MM.1S (cell line): ENCODE data around the gene DNER.

Experiments
- DNase-seq: peaks from one replicate; pipeline ENCODE4 v3.0.0-alpha.2; 2015
- H2AFZ ChIP-seq: fragments of 300-600 bp; sonication (generic); 2 replicates; pipeline ENCODE4 v1.6.0; 2016; ENCODE audit warnings: antibody characterized with exemption, low read length
- H3F3A ChIP-seq: fragments of 300-600 bp; sonication (generic); 2 replicates; pipeline ENCODE4 v1.6.1; 2016; ENCODE audit warnings: mild to moderate bottlenecking, antibody characterized with exemption, low read length, moderate library complexity, mixed read lengths; ENCODE audit not compliant: insufficient read depth
- H3K27ac ChIP-seq: fragments of 300-600 bp; sonication (generic); 2 replicates; pipeline ENCODE4 v1.5.1; 2016; ENCODE audit warnings: mild to moderate bottlenecking, low read length
- H3K27me3 ChIP-seq: fragments of 300-600 bp; sonication (generic); replicated peaks from 2 replicates; pipeline ENCODE4 v1.6.0; 2016; ENCODE audit warnings: low read length; ENCODE audit not compliant: insufficient read depth
- H3K36me3 ChIP-seq: fragments of 300-600 bp; sonication (generic); replicated peaks from 2 replicates; pipeline ENCODE4 v1.6.1; 2016; ENCODE audit warnings: mild to moderate bottlenecking, low read length, mixed read lengths; ENCODE audit not compliant: insufficient read depth
- H3K4me1 ChIP-seq: fragments of 300-600 bp; sonication (generic); 2 replicates; pipeline ENCODE4 v1.6.1; 2016; ENCODE audit warnings: low read length, mixed read lengths
- H3K4me2 ChIP-seq: fragments of 300-600 bp; sonication (generic); 2 replicates; pipeline ENCODE4 v1.6.0; 2016; ENCODE audit warnings: low read depth, low read length
- H3K4me3 ChIP-seq: fragments of 300-600 bp; sonication (generic); 2 replicates; pipeline ENCODE4 v1.5.1; 2016; ENCODE audit warnings: low read length, mixed read lengths
- H3K79me2 ChIP-seq: fragments of 300-600 bp; sonication (generic); 2 replicates; pipeline ENCODE4 v1.6.1; 2016; ENCODE audit warnings: mixed run types, low read length, mixed read lengths
- H3K9ac ChIP-seq: fragments of 300-600 bp; sonication (generic); 2 replicates; pipeline ENCODE4 v1.6.1; 2016; ENCODE audit warnings: low read length, mixed read lengths
- H3K9me2 ChIP-seq: fragments of 300-600 bp; sonication (generic); replicated peaks from 2 replicates; pipeline ENCODE4 v1.6.1; 2016; ENCODE audit warnings: mild to moderate bottlenecking, low read length, mixed read lengths; ENCODE audit not compliant: insufficient read depth
- H3K9me3 ChIP-seq: fragments of 300-600 bp; sonication (generic); replicated peaks from 2 replicates; pipeline ENCODE4 v1.6.1; 2016; ENCODE audit warnings: mild to moderate bottlenecking, low read length, mixed read lengths; ENCODE audit not compliant: insufficient read depth
- H4K20me1 ChIP-seq: fragments of 300-600 bp; sonication (generic); 2 replicates; pipeline ENCODE4 v1.6.1; 2016; ENCODE audit warnings: mild to moderate bottlenecking, low read length, moderate library complexity, mixed read lengths; ENCODE audit not compliant: insufficient read depth
- EZH2 ChIP-seq: fragments of 300-600 bp; sonication (generic); optimal IDR thresholded peaks from 2 replicates; pipeline ENCODE3; 2017; ENCODE audit warnings: low read depth, mild to moderate bottlenecking, antibody characterized with exemption, low read length, mixed read lengths
- EZH2phosphoT487 ChIP-seq: fragments of 300-600 bp; sonication (generic); IDR thresholded peaks from 2 replicates; pipeline ENCODE4 v1.6.1; 2018; ENCODE audit warnings: antibody characterized with exemption, low read length
- TF ChIP-seq, protein P1 (sequence below): fragments of 300-600 bp; sonication (generic); IDR thresholded peaks from 2 replicates; pipeline ENCODE4 v1.5.1; 2016; ENCODE audit warnings: antibody characterized with exemption, low read length, mixed read lengths

DNER gene

DNA sequence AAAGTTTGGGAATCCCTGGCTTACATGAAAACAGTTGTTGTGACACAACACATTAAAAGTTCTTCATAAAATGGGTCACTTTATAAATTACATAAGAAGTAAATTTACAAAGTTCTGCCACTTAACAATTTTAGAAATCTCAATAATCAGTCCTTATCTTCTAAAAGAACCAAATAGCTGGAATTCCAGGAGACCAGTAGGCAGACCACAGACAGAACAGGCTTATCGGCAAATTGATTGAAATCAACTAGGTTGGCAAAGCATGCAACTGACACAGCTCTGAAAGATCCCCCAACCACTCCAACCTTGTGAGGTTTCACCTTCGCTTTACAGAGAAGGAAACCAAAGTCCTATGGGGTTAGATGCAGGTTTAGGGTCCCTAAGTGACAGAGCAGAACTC lies 103.0 kb downstream of the DNER start:
- Histone ChIP-seq H3K79me2 (no peaks in the 10 kb centered on the region), H3F3A (no peaks in the 10 kb centered on the region), H3K4me1 (no peaks in the 10 kb centered on the region), H3K36me3 (no peaks in the 10 kb centered on the region), H3K27me3 (no peaks in the 10 kb centered on the region), H3K9ac (no peak overlapping the region), H4K20me1 (no peaks in the 10 kb centered on the region), H3K4me2 (no peak overlapping the region), H3K27ac (no peak overlapping the region), H3K9me3 (no peaks in the 10 kb centered on the region), H3K4me3 (no peak overlapping the region), H3K9me2 (no peaks in the 10 kb centered on the region), H2AFZ (no peak overlapping the region)
- TF ChIP-seq EZH2phosphoT487 (no peak), EZH2 (no peak)
- TF ChIP-seq, protein P1, sequence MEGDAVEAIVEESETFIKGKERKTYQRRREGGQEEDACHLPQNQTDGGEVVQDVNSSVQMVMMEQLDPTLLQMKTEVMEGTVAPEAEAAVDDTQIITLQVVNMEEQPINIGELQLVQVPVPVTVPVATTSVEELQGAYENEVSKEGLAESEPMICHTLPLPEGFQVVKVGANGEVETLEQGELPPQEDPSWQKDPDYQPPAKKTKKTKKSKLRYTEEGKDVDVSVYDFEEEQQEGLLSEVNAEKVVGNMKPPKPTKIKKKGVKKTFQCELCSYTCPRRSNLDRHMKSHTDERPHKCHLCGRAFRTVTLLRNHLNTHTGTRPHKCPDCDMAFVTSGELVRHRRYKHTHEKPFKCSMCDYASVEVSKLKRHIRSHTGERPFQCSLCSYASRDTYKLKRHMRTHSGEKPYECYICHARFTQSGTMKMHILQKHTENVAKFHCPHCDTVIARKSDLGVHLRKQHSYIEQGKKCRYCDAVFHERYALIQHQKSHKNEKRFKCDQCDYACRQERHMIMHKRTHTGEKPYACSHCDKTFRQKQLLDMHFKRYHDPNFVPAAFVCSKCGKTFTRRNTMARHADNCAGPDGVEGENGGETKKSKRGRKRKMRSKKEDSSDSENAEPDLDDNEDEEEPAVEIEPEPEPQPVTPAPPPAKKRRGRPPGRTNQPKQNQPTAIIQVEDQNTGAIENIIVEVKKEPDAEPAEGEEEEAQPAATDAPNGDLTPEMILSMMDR, result no peak
- no peak for DNase-seq

DNA sequence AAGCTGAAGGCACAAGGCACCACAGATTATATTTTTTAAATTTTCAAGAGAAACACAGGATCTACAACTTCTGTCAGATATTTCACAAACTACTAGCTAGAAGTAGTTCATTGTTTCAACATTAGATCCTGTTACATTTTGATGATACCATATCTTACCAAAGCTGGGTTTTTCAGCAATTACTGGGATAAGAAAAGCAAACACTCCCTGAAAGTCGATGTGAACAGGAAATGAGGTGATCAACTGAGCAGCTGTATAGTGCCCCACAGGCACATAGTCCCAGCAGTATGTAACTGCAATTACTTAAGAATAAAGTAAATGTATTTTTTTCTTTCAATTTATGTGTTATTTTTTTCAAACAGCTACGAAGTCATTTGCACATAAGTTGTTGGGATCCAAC lies 103.5 kb downstream of the DNER start:
- Histone ChIP-seq H3K9ac (no peak overlapping the region), H3K4me3 (no peak overlapping the region), H4K20me1 (no peaks in the 10 kb centered on the region), H3K36me3 (no peaks in the 10 kb centered on the region), H3K4me2 (no peak overlapping the region), H2AFZ (no peak overlapping the region), H3F3A (no peaks in the 10 kb centered on the region), H3K9me3 (no peaks in the 10 kb centered on the region), H3K27ac (no peak overlapping the region), H3K27me3 (no peaks in the 10 kb centered on the region), H3K79me2 (no peaks in the 10 kb centered on the region), H3K4me1 (no peaks in the 10 kb centered on the region), H3K9me2 (no peaks in the 10 kb centered on the region)
- DNase-seq, result no peak
- TF ChIP-seq EZH2phosphoT487 (no peak), EZH2 (no peak)
- TF ChIP-seq, protein P1, result no peak

DNA sequence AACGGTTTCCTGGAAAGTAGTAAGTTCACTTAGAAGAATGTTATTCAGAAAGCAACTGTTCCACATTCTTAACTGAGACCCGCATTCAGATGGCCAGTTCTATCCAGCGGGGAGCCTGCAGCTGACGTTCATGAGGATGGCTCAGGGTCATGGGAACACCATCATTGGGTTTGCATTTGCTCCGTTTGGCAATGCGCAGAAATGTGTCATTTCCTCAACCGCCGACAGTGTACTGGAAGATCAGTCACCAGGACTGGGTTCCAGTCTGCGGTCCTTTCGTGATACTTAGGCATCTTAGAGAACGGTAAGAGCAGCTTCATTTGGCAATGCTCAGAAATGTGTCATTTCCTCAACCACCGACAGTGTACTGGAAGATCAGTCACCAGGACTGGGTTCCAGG lies 104.0 kb downstream of the DNER start:
- H2AFZ ChIP-seq, result no peak overlapping the region
- H3K27ac ChIP-seq, result no peak overlapping the region
- no peak overlapping the region for H3K9ac ChIP-seq

More for the DNA sequence above, 104.0 kb downstream of the DNER start:
- Histone ChIP-seq H3K4me2 (no peak overlapping the region), H3K4me1 (no peaks in the 10 kb centered on the region), H3K4me3 (no peak overlapping the region), H3K27me3 (no peaks in the 10 kb centered on the region), H3K9me2 (no peaks in the 10 kb centered on the region), H4K20me1 (no peaks in the 10 kb centered on the region), H3K79me2 (no peaks in the 10 kb centered on the region), H3K36me3 (no peaks in the 10 kb centered on the region), H3F3A (no peaks in the 10 kb centered on the region), H3K9me3 (no peaks in the 10 kb centered on the region)
- TF ChIP-seq, protein P1, result no peak
- TF ChIP-seq EZH2, result no peak
- TF ChIP-seq EZH2phosphoT487, result no peak
- no peak for DNase-seq
